ENCODE data around the gene CARMIL1. TPM values are rescaled to one million over a fixed set of nuclear protein-coding genes. Genes with fewer than 3 reads are reported as not detected.

CARMIL1 gene
- total and polyA plus RNA-seq, 10 donors: 3.7 to 34.8 (median 9.3) TPM

GRCh38 chr6:25602674-25602982 lies 323.5 kb downstream of the CARMIL1 start:
- H3K4me1 ChIP-seq: no peaks in the 10 kb centered on the region
- H3K36me3 ChIP-seq: peaks cover 0 to 22% (median 0%) of the 10 kb centered on the region in 6 donors
- WGBS, 5 donors: 96 to 100% (median 96%) methylated on average over 1 of the region's 1 CpG
- no peaks in the 10 kb centered on the region for H3K27me3 ChIP-seq (replicated peaks in 1 of 7)
- no peak for DNase-seq
- intact Hi-C loops (cut with DNase I; ENCODE audit: low total_unique reads): loop anchor here (10.0 kb wide), 1 partner anchor 338 kb away; no protein-coding TSS in a partner anchor
- H3K27ac ChIP-seq: no peak overlapping the region
- TF ChIP-seq POLR2AphosphoS5 (IDR thresholded peaks at IDR 0.05) (no peak), CTCF (IDR thresholded peaks at IDR 0.05 in 8 of 11, conservative IDR thresholded peaks at IDR 0.05 in 3 of 11) (no peak), POLR2A (IDR thresholded peaks at IDR 0.05) (no peak)
- no peaks in the 10 kb centered on the region for H3K9me3 ChIP-seq
- no peak overlapping the region for H3K4me3 ChIP-seq

GRCh38 chr6:25603251-25603650 lies 324.1 kb downstream of the CARMIL1 start:
- TF ChIP-seq CTCF (IDR thresholded peaks at IDR 0.05 in 8 of 11, conservative IDR thresholded peaks at IDR 0.05 in 3 of 11) (no peak), POLR2AphosphoS5 (IDR thresholded peaks at IDR 0.05) (no peak), POLR2A (IDR thresholded peaks at IDR 0.05) (no peak)
- no peaks in the 10 kb centered on the region for H3K9me3 ChIP-seq
- intact Hi-C loops (cut with DNase I; ENCODE audit: low total_unique reads): loop anchor here (10.0 kb wide), 1 partner anchor 338 kb away; no protein-coding TSS in a partner anchor
- peaks cover 0 to 22% (median 0%) of the 10 kb centered on the region in 6 donors for H3K36me3 ChIP-seq
- H3K4me3 ChIP-seq: no peak overlapping the region
- no peak for DNase-seq
- no peaks in the 10 kb centered on the region for H3K4me1 ChIP-seq
- H3K27ac ChIP-seq: no peak overlapping the region
- WGBS, 5 donors: 78 to 96% (median 95%) methylated on average over 1 of the region's 1 CpG
- no peaks in the 10 kb centered on the region for H3K27me3 ChIP-seq (replicated peaks in 1 of 7)

- TF ChIP-seq CTCF (IDR thresholded peaks at IDR 0.05 in 8 of 11, conservative IDR thresholded peaks at IDR 0.05 in 3 of 11): no peak
- TF ChIP-seq POLR2AphosphoS5 (IDR thresholded peaks at IDR 0.05): no peak
- Histone ChIP-seq H3K27ac (no peak overlapping the region), H3K9me3 (no peaks in the 10 kb centered on the region), H3K27me3 (replicated peaks in 1 of 7) (no peaks in the 10 kb centered on the region), H3K4me1 (no peaks in the 10 kb centered on the region), H3K36me3 (peaks cover 0 to 32% (median 0%) of the 10 kb centered on the region in 6 donors), H3K4me3 (no peak overlapping the region)
- intact Hi-C loops (cut with DNase I; ENCODE audit: low total_unique reads): loop anchor here (10.0 kb wide), 1 partner anchor 341 kb away; no protein-coding TSS in a partner anchor
- DNase-seq: no peak
- WGBS, 5 donors: 89 to 96% (median 94%) methylated on average over 11 of the region's 11 CpGs
Observed at GRCh38 chr6:25606151-25606550, 327.0 kb downstream of the CARMIL1 start.

- Histone ChIP-seq H3K36me3 (peaks cover 0 to 47% (median 0%) of the 10 kb centered on the region in 6 donors), H3K27me3 (replicated peaks in 1 of 7) (no peaks in the 10 kb centered on the region), H3K4me1 (no peaks in the 10 kb centered on the region), H3K4me3 (no peak overlapping the region), H3K9me3 (no peaks in the 10 kb centered on the region), H3K27ac (no peak overlapping the region)
- TF ChIP-seq POLR2A (IDR thresholded peaks at IDR 0.05) (no peak), CTCF (IDR thresholded peaks at IDR 0.05 in 8 of 11, conservative IDR thresholded peaks at IDR 0.05 in 3 of 11) (no peak), POLR2AphosphoS5 (IDR thresholded peaks at IDR 0.05) (no peak)
- DNase-seq: no peak
- 80 to 91% (median 85%) methylated on average over 5 of the region's 5 CpGs for WGBS, 5 donors
- intact Hi-C loops (cut with DNase I; ENCODE audit: low total_unique reads): loop anchor here (10.0 kb wide), 1 partner anchor 344 kb away; no protein-coding TSS in a partner anchor
Observed at GRCh38 chr6:25608558-25609174, 329.5 kb downstream of the CARMIL1 start.

All from spleen (tissue), 11 donors.